ENCODE measurements around the gene RALGAPA2.

Gene RALGAPA2

DNA sequence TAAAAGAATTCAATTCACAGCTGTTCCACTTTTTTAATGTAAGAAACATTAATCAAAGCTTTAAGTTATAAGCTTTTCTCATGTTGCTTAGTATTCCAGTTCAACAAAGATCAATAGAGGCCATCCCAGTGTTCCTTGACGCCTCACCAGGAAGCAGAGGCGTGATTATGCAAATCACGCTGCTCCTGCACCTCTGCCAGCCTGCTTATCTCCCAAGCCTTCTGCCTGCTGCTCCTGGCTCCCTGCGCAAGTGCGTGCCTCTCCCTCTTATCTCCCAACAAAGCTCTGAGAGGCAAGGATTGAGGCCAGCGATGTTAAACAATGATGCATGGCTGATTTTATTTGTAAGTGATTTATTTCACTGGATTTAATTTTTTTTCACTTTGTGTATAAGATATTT is 301.8 kb downstream of the RALGAPA2 start:
- H3K27ac Mint-ChIP-seq = peak overlapping the region; percentile 74
- peak overlapping the region; percentile 67 for H3K4me3 Mint-ChIP-seq
- H3K36me3 Mint-ChIP-seq (ENCODE audit: low read depth) = peaks cover 10% of the 10 kb centered on the region
- DNase-seq = no peak
- ATAC-seq = no peak
- H3K4me1 Mint-ChIP-seq = peaks cover 40% of the 10 kb centered on the region
- H3K9me3 Mint-ChIP-seq = no peaks in the 10 kb centered on the region
- H3K27me3 Mint-ChIP-seq = no peaks in the 10 kb centered on the region

DNA sequence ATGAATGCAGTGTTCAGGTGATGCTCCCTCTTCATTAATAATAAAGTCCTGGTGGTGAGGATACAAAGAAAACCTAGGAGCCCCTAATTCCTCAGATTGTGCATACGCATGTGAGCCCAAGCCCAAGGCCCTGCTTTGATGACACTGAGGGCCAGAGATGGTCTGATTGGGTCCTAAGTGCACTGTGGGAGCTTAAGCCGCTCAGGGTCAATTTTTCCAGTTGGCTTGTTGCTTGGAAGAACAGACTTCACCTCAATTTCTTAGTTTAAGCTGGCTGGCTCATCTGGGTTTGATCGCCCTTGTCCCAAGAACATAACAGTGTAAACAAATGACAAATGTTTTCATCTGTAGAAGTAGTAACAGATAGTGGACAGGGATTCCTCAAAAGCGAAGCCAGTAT is 303.1 kb downstream of the RALGAPA2 start:
- ATAC-seq (no peak), DNase-seq (no peak)
- no peaks in the 10 kb centered on the region for H3K9me3 Mint-ChIP-seq
- H3K4me3 Mint-ChIP-seq = no peak overlapping the region
- H3K27ac Mint-ChIP-seq = peak overlapping the region; percentile 9
- no peaks in the 10 kb centered on the region for H3K27me3 Mint-ChIP-seq
- H3K4me1 Mint-ChIP-seq = peaks cover 28% of the 10 kb centered on the region
- peaks cover 15% of the 10 kb centered on the region for H3K36me3 Mint-ChIP-seq (ENCODE audit: low read depth)

DNA sequence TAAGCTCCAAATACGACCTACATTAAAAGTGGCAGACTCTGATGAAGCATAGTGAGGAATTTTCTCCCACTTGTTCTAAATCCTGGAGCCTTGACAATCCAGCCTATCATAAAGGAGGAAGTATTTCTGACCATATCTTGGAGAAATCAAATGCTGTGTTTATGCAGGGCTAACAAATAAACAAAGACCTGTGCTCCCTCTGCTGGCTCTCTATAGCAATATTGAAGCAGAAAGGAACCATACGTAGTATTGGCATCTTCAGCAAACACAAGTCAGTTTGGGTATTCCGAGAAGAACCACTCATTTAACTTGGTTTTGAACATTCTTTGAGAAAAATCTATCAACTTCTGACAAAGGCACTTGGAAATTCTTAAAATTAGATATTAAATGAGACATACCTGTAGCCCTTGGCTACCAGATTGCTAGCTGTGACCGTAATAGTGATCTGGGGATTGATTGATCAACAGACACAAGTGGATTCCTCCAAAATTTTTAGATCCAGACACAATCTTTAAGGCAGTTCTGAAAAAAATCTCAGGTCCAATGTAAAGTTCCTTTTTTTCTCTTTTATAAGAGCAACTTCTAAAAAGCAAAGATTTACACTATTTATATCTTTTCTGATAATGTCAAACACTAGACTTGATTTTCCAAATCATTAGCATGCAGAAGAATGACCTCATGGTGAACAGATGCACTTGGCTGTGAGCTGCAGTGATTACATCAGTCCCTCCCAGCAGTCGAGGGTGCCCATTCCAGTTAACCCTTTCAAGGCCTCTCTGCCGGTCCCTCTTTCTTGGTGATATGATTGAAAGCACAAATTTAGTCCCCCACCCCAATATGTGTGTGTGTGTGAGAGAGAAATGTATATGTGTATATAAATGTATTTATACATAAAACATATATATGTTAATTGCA is 304.3 kb downstream of the RALGAPA2 start:
- H3K9me3 Mint-ChIP-seq = no peaks in the 10 kb centered on the region
- H3K4me1 Mint-ChIP-seq = peaks cover 22% of the 10 kb centered on the region
- peaks cover 15% of the 10 kb centered on the region for H3K36me3 Mint-ChIP-seq (ENCODE audit: low read depth)
- H3K4me3 Mint-ChIP-seq = no peak overlapping the region
- no peak for ATAC-seq
- H3K27me3 Mint-ChIP-seq = no peaks in the 10 kb centered on the region
- H3K27ac Mint-ChIP-seq = no peak overlapping the region
- DNase-seq = no peak

DNA sequence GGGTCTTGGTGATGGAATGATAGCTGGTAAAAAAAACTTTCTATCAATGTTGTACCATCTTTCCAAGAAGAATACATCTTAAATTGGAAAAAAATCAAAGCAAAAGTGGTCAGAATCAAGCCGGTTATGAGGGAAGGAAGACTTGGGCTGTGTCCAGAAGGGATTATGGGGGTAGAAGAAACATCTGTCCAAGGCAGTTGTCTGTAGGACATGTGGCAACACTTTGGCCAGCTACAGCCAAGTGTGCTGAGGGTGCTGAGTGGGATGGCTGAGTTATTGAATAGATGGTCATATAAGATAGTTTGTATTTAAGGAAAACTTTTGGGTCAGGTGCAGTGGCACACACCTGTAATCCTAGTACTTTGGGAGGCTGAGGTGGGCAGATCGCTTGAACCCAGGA is 306.1 kb downstream of the RALGAPA2 start:
- no peak overlapping the region for H3K27ac Mint-ChIP-seq
- no peak for ATAC-seq
- peaks cover 4% of the 10 kb centered on the region for H3K4me1 Mint-ChIP-seq
- no peaks in the 10 kb centered on the region for H3K9me3 Mint-ChIP-seq
- H3K27me3 Mint-ChIP-seq = no peaks in the 10 kb centered on the region
- no peak for DNase-seq
- no peak overlapping the region for H3K4me3 Mint-ChIP-seq
- H3K36me3 Mint-ChIP-seq (ENCODE audit: low read depth) = peaks cover 13% of the 10 kb centered on the region

DNA sequence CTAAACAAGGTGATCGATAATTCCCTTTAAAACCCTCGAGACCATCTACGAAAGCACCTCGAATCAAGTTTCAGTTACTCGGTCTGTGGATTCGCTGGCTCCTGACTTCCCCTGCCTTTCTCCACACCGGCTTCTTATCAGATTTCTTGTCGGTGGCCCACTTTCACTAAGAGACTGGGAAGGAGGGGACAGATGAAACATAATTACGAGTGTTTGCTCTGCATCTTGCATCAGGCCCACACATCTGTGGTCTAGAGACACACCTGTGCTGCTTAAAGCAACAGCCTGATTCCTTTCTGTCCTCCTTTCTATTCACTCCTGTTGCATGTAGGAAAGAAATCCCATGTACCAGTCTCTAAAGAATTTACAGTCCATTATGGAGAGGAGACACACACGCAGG is 306.8 kb downstream of the RALGAPA2 start:
- Mint-ChIP-seq H3K27ac (no peak overlapping the region), H3K27me3 (no peaks in the 10 kb centered on the region), H3K4me3 (no peak overlapping the region), H3K36me3 (ENCODE audit: low read depth) (peaks cover 12% of the 10 kb centered on the region), H3K9me3 (no peaks in the 10 kb centered on the region), H3K4me1 (peaks cover 4% of the 10 kb centered on the region)
- DNase-seq (no peak), ATAC-seq (no peak)

DNA sequence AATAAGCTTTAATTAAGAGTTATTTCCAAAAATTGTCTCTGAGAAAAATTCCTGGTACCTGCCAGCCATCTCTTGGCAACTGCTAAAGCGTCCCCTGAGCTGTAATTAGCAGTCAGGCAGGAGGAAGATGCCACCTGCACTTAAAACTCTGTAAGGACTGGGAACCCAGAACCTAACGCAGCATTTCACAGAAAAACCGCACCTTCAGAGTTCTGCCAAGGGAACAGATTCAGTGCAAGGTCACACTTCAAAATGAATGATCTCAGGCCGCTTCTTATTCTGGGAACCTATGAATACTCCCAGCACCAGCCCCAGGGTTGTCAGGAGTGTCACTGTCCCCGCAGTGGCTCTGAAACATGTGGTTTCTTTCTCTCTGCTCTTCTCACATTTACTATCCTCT is 307.8 kb downstream of the RALGAPA2 start:
- ATAC-seq (no peak), DNase-seq (no peak)
- no peaks in the 10 kb centered on the region for H3K27me3 Mint-ChIP-seq
- peak overlapping the region; percentile 47 for H3K27ac Mint-ChIP-seq
- peaks cover 3% of the 10 kb centered on the region for H3K4me1 Mint-ChIP-seq
- no peak overlapping the region for H3K4me3 Mint-ChIP-seq
- peaks cover 11% of the 10 kb centered on the region for H3K36me3 Mint-ChIP-seq (ENCODE audit: low read depth)
- H3K9me3 Mint-ChIP-seq = no peaks in the 10 kb centered on the region

DNA sequence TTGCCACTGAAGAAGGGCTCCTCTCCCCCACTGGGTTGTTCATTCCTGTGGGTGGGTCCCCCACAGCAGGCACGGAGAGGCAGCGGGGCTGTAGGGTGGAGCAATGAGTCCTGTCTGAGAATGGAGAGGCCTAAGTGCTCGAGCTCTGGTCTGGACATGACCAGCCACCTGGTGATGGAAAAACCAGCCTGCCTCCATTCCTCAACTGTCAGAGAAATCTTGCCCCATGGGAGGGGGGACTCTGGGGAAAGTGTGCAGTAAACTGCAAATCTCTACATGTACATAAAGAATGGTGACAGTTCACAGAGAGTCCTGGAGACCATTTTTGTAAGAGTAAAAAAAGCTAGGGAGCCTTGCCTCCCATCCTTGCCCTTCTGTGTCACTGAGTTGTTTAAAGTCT is 310.5 kb downstream of the RALGAPA2 start:
- H3K9me3 Mint-ChIP-seq = no peaks in the 10 kb centered on the region
- DNase-seq (no peak), ATAC-seq (no peak)
- H3K27ac Mint-ChIP-seq = no peak overlapping the region
- peaks cover 3% of the 10 kb centered on the region for H3K4me1 Mint-ChIP-seq
- H3K4me3 Mint-ChIP-seq = no peak overlapping the region
- H3K27me3 Mint-ChIP-seq = no peaks in the 10 kb centered on the region
- H3K36me3 Mint-ChIP-seq (ENCODE audit: low read depth) = peaks cover 9% of the 10 kb centered on the region

DNA sequence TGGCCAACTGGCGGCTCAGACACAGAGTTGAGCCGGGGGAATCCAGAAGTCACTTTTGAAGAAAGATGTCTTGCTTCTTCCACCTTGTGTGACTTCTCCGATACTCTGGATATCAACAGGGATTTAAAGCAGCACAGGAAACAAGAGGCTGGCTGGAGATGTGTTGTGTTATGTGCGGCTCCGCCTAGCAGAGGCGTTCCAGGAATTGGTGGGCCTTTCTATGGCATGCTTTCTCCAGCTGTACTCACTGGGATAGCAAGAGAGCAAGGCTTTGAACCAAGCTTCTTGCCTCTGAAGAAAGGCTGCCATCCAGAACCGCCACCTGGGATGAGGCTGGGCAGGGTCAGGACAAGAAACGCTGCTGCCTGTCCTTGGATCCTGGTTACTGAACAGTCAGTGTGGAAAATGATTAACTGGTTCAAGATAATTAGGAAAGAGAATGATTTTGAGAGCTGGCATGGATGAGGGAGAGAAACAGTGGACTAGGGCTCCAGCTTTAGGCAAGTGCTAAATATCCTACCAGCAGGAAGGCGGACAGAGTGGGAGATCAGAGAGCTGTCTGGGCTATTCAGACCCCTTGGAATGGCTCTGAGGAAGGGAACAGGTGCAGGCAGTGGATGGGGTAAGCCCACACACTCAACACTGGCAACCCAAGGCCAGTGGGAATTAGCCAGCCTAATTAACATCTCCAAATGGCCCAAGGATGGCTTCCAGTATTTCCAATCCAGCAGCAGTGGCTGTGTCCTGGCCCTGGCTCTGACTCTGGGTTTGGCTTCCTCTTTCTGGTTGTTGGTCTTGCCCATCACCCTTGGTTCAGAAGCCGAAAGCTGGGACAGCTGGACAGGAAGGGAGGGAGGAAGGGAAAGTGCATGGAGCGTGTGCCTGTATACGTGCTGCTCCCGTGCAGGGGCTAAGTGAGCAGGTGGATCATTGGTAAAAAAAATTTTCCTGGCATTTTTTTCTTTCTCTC is 312.6 kb downstream of the RALGAPA2 start:
- ATAC-seq (no peak), DNase-seq (no peak)
- H3K27ac Mint-ChIP-seq = no peak overlapping the region
- no peaks in the 10 kb centered on the region for H3K4me1 Mint-ChIP-seq
- peaks cover 4% of the 10 kb centered on the region for H3K36me3 Mint-ChIP-seq (ENCODE audit: low read depth)
- H3K9me3 Mint-ChIP-seq = no peaks in the 10 kb centered on the region
- H3K27me3 Mint-ChIP-seq = no peaks in the 10 kb centered on the region
- no peak overlapping the region for H3K4me3 Mint-ChIP-seq

DNA sequence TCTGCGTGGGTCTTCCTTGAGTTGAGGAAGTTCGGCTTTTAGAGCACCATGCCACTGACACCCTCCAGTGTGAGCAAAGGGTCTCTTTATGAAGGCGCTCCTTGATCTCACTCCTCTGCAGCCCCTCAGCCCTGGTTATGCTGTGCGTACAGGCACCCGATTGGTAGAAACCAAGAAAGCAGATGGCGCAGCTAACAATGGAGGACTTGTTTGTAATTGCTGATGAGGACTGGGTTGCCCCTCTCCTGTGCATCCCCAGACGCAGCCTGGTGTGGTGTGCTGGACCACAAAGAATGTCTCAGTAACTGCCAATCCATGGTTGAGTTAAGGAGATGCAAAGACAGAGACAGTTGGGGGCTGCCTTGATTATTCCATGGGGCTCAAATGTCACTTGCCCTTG is 314.3 kb downstream of the RALGAPA2 start:
- no peak overlapping the region for H3K4me3 Mint-ChIP-seq
- H3K4me1 Mint-ChIP-seq = no peaks in the 10 kb centered on the region
- DNase-seq (no peak), ATAC-seq (no peak)
- H3K9me3 Mint-ChIP-seq = no peaks in the 10 kb centered on the region
- no peaks in the 10 kb centered on the region for H3K27me3 Mint-ChIP-seq
- H3K36me3 Mint-ChIP-seq (ENCODE audit: low read depth) = peaks cover 4% of the 10 kb centered on the region
- H3K27ac Mint-ChIP-seq = no peak overlapping the region

DNA sequence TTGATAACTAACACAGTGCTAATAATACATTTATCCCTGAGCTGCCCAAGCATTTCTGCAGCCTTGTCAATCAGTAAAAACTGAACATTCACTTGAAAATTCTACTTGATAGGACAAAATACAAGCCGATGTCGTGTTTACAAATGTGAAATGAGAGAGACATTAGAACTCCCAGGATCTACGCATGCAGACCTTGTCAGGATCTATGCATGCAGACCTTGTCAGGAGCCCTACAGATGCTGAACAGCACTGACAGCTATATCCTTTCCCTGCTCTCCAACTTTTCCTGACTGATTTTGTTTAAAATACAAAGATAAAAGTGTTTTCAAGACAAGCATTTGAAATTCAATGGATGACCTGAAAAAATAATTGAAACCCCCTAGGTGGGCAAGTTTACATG is 315.6 kb downstream of the RALGAPA2 start:
- no peak overlapping the region for H3K4me3 Mint-ChIP-seq
- H3K9me3 Mint-ChIP-seq = no peaks in the 10 kb centered on the region
- no peaks in the 10 kb centered on the region for H3K27me3 Mint-ChIP-seq
- H3K4me1 Mint-ChIP-seq = no peaks in the 10 kb centered on the region
- ATAC-seq (no peak), DNase-seq (no peak)
- H3K36me3 Mint-ChIP-seq (ENCODE audit: low read depth) = peaks cover 6% of the 10 kb centered on the region
- no peak overlapping the region for H3K27ac Mint-ChIP-seq

DNA sequence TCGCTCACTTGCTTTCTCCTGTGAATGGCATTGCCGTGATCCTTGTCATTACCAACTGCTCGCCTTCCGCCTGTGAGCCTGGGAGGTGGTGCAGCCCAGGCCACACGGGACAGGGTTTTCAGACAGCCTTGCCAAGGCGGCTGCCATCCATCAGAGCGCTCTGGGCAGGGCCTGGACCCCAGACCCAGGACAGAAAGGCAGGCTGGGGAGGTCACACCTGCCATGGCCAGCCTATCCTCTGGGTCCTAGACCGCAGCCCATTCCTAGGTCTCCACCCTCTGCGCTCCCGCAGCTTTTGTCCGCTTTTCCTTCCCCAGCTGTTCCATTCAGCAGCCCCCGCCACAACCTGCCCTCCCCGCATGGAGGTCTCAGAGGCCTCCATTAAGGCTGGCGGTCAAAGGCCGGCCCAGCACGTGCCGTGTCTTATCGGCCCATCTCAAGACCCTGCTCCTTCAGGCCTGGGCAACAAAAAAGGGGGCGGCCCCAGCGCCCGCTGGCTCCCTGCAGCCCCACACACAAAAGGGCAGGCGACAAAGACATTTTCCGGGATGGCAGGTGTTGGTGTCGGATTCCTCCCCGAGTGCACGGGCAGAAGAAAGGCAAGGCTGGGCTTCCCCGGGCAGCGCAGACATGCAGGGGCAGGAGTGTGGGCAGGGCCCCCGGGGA is 316.4 kb downstream of the RALGAPA2 start:
- H3K9me3 Mint-ChIP-seq = no peaks in the 10 kb centered on the region
- H3K4me3 Mint-ChIP-seq = no peak overlapping the region
- no peak overlapping the region for H3K27ac Mint-ChIP-seq
- peaks cover 6% of the 10 kb centered on the region for H3K36me3 Mint-ChIP-seq (ENCODE audit: low read depth)
- no peaks in the 10 kb centered on the region for H3K4me1 Mint-ChIP-seq
- no peaks in the 10 kb centered on the region for H3K27me3 Mint-ChIP-seq
- no peak for DNase-seq
- ATAC-seq = no peak

DNA sequence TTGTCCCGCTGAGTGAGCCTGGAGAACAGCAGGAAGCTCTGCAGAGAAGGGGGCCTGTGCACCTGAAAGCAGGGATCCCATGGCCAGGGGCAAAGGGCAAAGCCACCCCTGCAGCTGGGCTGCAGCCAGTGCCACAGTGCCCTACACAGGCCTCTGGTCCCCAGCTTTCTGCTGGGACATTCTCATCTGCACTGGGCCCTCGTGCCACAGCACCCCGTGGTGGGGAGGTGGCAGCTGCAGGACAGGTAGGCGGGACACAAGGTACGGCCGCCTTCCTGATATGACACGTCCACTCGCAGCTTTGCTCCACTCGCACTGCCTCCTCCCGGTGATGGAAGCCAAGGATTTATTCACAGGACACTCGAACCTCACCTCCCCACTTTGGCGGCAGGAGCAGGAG is 317.4 kb downstream of the RALGAPA2 start:
- DNase-seq = no peak
- Mint-ChIP-seq H3K27ac (no peak overlapping the region), H3K4me3 (no peak overlapping the region), H3K36me3 (ENCODE audit: low read depth) (peaks cover 6% of the 10 kb centered on the region), H3K4me1 (no peaks in the 10 kb centered on the region), H3K27me3 (no peaks in the 10 kb centered on the region), H3K9me3 (no peaks in the 10 kb centered on the region)
- no peak for ATAC-seq

DNA sequence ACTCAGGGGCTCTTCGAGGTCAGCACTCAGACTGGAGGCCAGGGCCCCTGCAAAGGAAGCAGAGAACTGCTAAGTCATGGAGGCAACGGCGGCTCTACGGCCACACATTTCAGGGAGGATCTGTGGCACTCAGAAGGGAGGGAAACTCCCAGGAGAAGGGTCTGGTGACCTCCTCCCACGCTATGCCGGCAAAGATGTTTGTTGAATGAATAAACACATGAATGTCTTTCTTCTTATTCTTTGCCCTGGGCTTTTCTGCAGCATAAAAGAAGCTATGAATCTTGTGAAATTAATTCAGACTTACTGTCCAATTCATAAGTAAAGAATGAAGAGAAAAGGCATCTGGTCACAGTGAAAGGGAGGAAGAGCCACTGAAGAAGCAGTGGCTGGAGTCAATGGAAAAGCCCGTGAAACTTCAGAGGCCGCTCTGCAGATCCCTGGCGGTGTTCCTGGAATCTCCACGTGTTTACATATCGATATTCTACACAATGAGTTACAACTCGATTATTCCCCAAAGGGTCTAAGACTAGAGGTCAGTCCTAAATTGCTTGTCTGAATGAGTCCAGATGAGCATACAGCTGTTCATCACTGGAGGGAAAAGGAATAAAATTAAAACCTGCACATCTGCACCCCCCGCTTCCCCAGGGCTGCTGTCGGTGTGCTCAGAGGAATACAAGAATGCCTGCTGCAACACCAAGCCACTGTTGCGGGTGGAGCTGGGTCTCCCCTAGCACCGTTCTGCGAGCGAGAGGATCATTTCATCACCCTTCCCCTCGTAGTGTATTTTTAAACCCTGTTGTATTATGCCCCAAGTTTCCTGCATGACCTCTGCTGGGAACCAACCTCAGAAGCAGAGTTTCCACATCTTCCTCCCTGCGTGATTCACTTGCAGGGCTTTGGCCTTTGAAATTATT is 319.0 kb downstream of the RALGAPA2 start:
- Mint-ChIP-seq H3K27me3 (no peaks in the 10 kb centered on the region), H3K36me3 (ENCODE audit: low read depth) (peaks cover 2% of the 10 kb centered on the region), H3K27ac (peak overlapping the region; percentile 2), H3K9me3 (no peaks in the 10 kb centered on the region), H3K4me3 (no peak overlapping the region), H3K4me1 (no peaks in the 10 kb centered on the region)
- ATAC-seq (no peak), DNase-seq (no peak)

DNA sequence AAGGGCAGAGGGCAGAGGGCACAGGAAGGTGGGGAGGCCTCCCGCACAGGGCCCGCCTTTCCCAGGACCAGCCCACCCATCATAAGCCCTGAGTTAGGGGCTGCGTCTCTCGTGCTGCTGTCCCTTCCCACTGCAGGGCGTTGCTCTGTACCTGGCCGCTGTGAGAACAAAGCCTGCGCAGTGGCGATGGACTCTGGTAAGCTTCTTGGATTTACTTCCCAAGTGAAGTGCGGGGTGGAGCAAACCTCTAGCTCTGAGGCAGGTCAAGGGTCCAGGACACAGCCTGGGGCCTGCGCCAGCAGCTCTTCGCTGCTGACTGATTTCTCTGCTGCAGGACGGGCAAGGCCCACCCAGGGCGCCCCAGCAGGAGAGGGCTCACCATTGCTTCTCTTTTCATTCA is 320.7 kb downstream of the RALGAPA2 start:
- H3K36me3 Mint-ChIP-seq (ENCODE audit: low read depth) = peaks cover 2% of the 10 kb centered on the region
- no peak overlapping the region for H3K27ac Mint-ChIP-seq

More for the DNA sequence above, 320.7 kb downstream of the RALGAPA2 start:
- no peak for DNase-seq
- ATAC-seq = no peak
- H3K4me3 Mint-ChIP-seq = no peak overlapping the region
- no peaks in the 10 kb centered on the region for H3K27me3 Mint-ChIP-seq
- no peaks in the 10 kb centered on the region for H3K9me3 Mint-ChIP-seq
- H3K4me1 Mint-ChIP-seq = no peaks in the 10 kb centered on the region
